Measurements from ENCODE around the gene PSPN.
"Not testable (repeated sequence)": the region's sequence is repeated elsewhere in the genome, so short reads cannot be mapped to it uniquely, and the experiment has no call there.

Gene PSPN

DNA sequence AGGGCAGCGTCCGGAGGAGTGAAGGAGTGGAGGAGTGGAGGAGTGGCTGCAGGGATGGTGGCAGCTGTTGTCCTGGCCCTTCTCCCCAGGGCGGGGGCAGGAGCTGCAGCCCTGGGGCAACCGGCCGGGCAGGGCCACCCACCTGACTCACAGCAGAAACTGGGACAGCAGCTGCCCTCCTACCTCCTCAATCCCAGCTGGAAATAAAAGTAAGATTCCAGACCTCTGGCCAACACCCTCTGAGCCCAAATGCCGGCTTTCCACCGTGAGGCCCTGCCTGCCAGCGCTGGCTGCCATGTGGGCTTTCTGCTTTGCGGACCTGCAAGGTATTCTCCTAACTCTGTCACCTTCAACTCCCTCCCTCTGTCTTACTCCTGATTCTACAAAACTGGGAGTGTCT is 17.7 kb downstream of the PSPN start:
- no peak overlapping the region for H3K4me3 ChIP-seq (ENCODE audit: low read depth, low read length)
- TF ChIP-seq CTCF (IDR thresholded peaks at IDR 0.05; ENCODE audit: low read depth, low read length), result no peak
- no peak for TF ChIP-seq POLR2A (IDR thresholded peaks at IDR 0.05; ENCODE audit: extremely low read depth, insufficient read length)
- no peak for TF ChIP-seq MYC (IDR thresholded peaks at IDR 0.05; ENCODE audit: low read depth, low read length)
- TF ChIP-seq, protein P1, sequence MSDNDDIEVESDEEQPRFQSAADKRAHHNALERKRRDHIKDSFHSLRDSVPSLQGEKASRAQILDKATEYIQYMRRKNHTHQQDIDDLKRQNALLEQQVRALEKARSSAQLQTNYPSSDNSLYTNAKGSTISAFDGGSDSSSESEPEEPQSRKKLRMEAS (IDR thresholded peaks at IDR 0.05; ENCODE audit: low read depth, low read length), result no peak
- no peak for DNase-seq (ENCODE audit: low read depth)

DNA sequence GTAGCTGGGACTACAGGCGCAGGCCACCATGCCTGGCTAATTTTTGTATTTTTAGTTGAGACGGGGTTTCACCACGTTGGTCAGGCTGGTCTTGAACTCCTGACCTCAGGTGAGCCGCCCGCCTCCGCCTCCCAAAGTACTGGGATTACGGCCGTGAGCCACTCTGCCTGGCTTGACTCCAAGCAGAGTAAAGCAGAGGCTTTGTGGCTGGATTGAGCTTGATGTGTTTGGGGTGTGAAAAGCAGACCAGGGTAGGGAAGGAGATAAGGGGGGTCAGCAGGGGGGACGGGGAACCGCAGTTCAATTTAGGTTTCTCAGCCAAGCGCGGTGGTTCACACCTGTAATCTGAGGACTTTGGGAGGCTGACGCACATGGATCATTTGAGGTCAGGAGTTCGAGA is 18.6 kb downstream of the PSPN start:
- TF ChIP-seq, protein P1 (IDR thresholded peaks at IDR 0.05; ENCODE audit: low read depth, low read length), result no peak
- no peak for TF ChIP-seq MYC (IDR thresholded peaks at IDR 0.05; ENCODE audit: low read depth, low read length)
- TF ChIP-seq POLR2A (IDR thresholded peaks at IDR 0.05; ENCODE audit: extremely low read depth, insufficient read length), result no peak
- TF ChIP-seq CTCF (IDR thresholded peaks at IDR 0.05; ENCODE audit: low read depth, low read length), result no peak
- H3K4me3 ChIP-seq (ENCODE audit: low read depth, low read length), result no peak overlapping the region
- DNase-seq (ENCODE audit: low read depth), result no peak

GRCh38 chr19:6355321-6356040 is 20.3 kb downstream of the PSPN start:
- H3K4me3 ChIP-seq (ENCODE audit: low read depth, low read length); DNase-seq (ENCODE audit: low read depth): not testable (repeated sequence)

- no peak for DNase-seq (ENCODE audit: low read depth)
- TF ChIP-seq, protein P1 (IDR thresholded peaks at IDR 0.05; ENCODE audit: low read depth, low read length), result no peak
- TF ChIP-seq CTCF (IDR thresholded peaks at IDR 0.05; ENCODE audit: low read depth, low read length) (no peak), MYC (IDR thresholded peaks at IDR 0.05; ENCODE audit: low read depth, low read length) (no peak), POLR2A (IDR thresholded peaks at IDR 0.05; ENCODE audit: extremely low read depth, insufficient read length) (no peak)
Observed at GRCh38 chr19:6354098-6354674, 21.5 kb downstream of the PSPN start.

GRCh38 chr19:6352381-6353165 is 23.2 kb downstream of the PSPN start:
- H3K4me3 ChIP-seq (ENCODE audit: low read depth, low read length), result no peak overlapping the region
- no peak for DNase-seq (ENCODE audit: low read depth)
- TF ChIP-seq, protein P1 (IDR thresholded peaks at IDR 0.05; ENCODE audit: low read depth, low read length), result no peak
- no peak for TF ChIP-seq POLR2A (IDR thresholded peaks at IDR 0.05; ENCODE audit: extremely low read depth, insufficient read length)

More at GRCh38 chr19:6354098-6354674, 21.5 kb downstream of the PSPN start:
- no peak overlapping the region for H3K4me3 ChIP-seq (ENCODE audit: low read depth, low read length)

- H3K4me3 ChIP-seq (ENCODE audit: low read depth, low read length), result no peak overlapping the region
- TF ChIP-seq CTCF (IDR thresholded peaks at IDR 0.05; ENCODE audit: low read depth, low read length) (no peak), POLR2A (IDR thresholded peaks at IDR 0.05; ENCODE audit: extremely low read depth, insufficient read length) (no peak), MYC (IDR thresholded peaks at IDR 0.05; ENCODE audit: low read depth, low read length) (no peak)
- TF ChIP-seq, protein P1 (IDR thresholded peaks at IDR 0.05; ENCODE audit: low read depth, low read length), result no peak
- no peak for DNase-seq (ENCODE audit: low read depth)
Observed at GRCh38 chr19:6350688-6351087, 25.0 kb downstream of the PSPN start.

GRCh38 chr19:6349271-6349670 is 26.5 kb downstream of the PSPN start:
- H3K4me3 ChIP-seq (ENCODE audit: low read depth, low read length); DNase-seq (ENCODE audit: low read depth): not testable (repeated sequence)

Data from NB4 (cell line).